Kidney epithelial cell (primary cell): ENCODE measurements around the gene MRPL44. TPM values are rescaled to one million over a fixed set of nuclear protein-coding genes. Genes with fewer than 3 reads are reported as not detected.

Experiments used
- DNase-seq: peaks from one replicate; pipeline ENCODE4 v3.0.0-alpha.2; 2010; ENCODE audit warnings: low read depth
- H3K27me3 ChIP-seq: 2 replicates; pipeline ENCODE4 v1.6.0; 2011; ENCODE audit warnings: low read length; ENCODE audit not compliant: control insufficient read depth, insufficient read depth
- H3K36me3 ChIP-seq: 2 replicates; pipeline ENCODE4 v1.5.1; 2011; ENCODE audit warnings: low read length; ENCODE audit not compliant: control insufficient read depth, insufficient read depth
- H3K4me3 ChIP-seq: 2 replicates; pipeline ENCODE4 v1.5.1; 2011; ENCODE audit warnings: low read depth, mild to moderate bottlenecking, control low read depth, low read length
- CTCF ChIP-seq: IDR thresholded peaks from 2 replicates; pipeline ENCODE4 v1.5.1; 2011; ENCODE audit warnings: mild to moderate bottlenecking, moderate library complexity, low read length, control low read depth, inconsistent platforms; ENCODE audit not compliant: insufficient read depth, poor library complexity, severe bottlenecking
- total RNA-seq: library from RNA; depleted of rRNA; stranded (reverse); fragments of >200 nt; gene quantifications from 2 replicates; pipeline ENCODE4 v1.2.3, GENCODE V29; 2015

The MRPL44 gene
- total RNA-seq, 1 donor from 2014 or later = 62.2 TPM

- Histone ChIP-seq H3K4me3 (no peak overlapping the region), H3K36me3 (no peaks in the 10 kb centered on the region), H3K27me3 (no peaks in the 10 kb centered on the region)
- no peak for DNase-seq
- TF ChIP-seq CTCF = no peak
These were observed 963 bp upstream of the MRPL44 start for GRCh38 chr2:223956300-223956699.

- Histone ChIP-seq H3K36me3 (no peaks in the 10 kb centered on the region), H3K4me3 (no peak overlapping the region), H3K27me3 (no peaks in the 10 kb centered on the region)
- DNase-seq = no peak
- no peak for TF ChIP-seq CTCF
These were observed 2.4 kb downstream of the MRPL44 start for GRCh38 chr2:223959688-223960087.

GRCh38 chr2:223967981-223968380, 10.7 kb downstream of the MRPL44 start:
- Histone ChIP-seq H3K36me3 (no peaks in the 10 kb centered on the region), H3K27me3 (no peaks in the 10 kb centered on the region), H3K4me3 (no peak overlapping the region)
- TF ChIP-seq CTCF = no peak
- no peak for DNase-seq

- no peaks in the 10 kb centered on the region for H3K36me3 ChIP-seq
- no peak for TF ChIP-seq CTCF
- DNase-seq = no peak
- no peaks in the 10 kb centered on the region for H3K27me3 ChIP-seq
- H3K4me3 ChIP-seq = no peak overlapping the region
These were observed 12.1 kb downstream of the MRPL44 start for GRCh38 chr2:223969315-223969714.

- Histone ChIP-seq H3K27me3 (no peaks in the 10 kb centered on the region), H3K4me3 (no peak overlapping the region), H3K36me3 (no peaks in the 10 kb centered on the region)
- no peak for DNase-seq
- TF ChIP-seq CTCF = no peak
These were observed 12.6 kb downstream of the MRPL44 start for GRCh38 chr2:223969856-223970255.

GRCh38 chr2:223970343-223971128, 13.3 kb downstream of the MRPL44 start:
- DNase-seq = no peak
- peak; percentile 85 for TF ChIP-seq CTCF
- H3K36me3 ChIP-seq = no peaks in the 10 kb centered on the region
- H3K27me3 ChIP-seq = no peaks in the 10 kb centered on the region
- no peak overlapping the region for H3K4me3 ChIP-seq
